HepG2 (cell line): Measurements from ENCODE around the gene MBLAC2. TPM values are rescaled to one million over a fixed set of nuclear protein-coding genes. Genes with fewer than 3 reads are reported as not detected.

Experiments
- ATRX ChIP-seq: sonication (generic); formaldehyde crosslinking; IDR thresholded peaks from 2 replicates; pipeline ENCODE4 v1.4.0; 2020; ENCODE audit warnings: missing genetic modification reagents, borderline replicate concordance
- BCL6 ChIP-seq: IDR thresholded peaks from 2 replicates; pipeline ENCODE4 v1.6.1; 2016; ENCODE audit warnings: missing genetic modification reagents, missing compliant biosample characterization
- CHD4 ChIP-seq: fragments of 200-600 bp; sonication (generic); IDR thresholded peaks from 2 replicates; pipeline ENCODE4 v1.7.0; 2017; ENCODE audit warnings: mild to moderate bottlenecking, low read length, borderline replicate concordance
- FOXK2 ChIP-seq: fragments of 450-650 bp; IDR thresholded peaks from 2 replicates; pipeline ENCODE4 v1.6.1; 2016
- GPN1 ChIP-seq: sonication (generic); formaldehyde crosslinking; IDR thresholded peaks from 2 replicates; pipeline ENCODE4 v1.5.1; 2020; ENCODE audit warnings: missing genetic modification reagents, borderline replicate concordance
- HNRNPK ChIP-seq: fragments of 200-400 bp; formaldehyde crosslinking; IDR thresholded peaks from 2 replicates; pipeline ENCODE4 v1.6.1; 2018; ENCODE audit warnings: low read length, low read depth, moderate library complexity, mild to moderate bottlenecking; ENCODE audit not compliant: poor library complexity, severe bottlenecking
- MAFK ChIP-seq, 2 experiments: IDR thresholded peaks in 1 of 2; conservative IDR thresholded peaks in 1 of 2; 2 replicates each; pipeline ENCODE4 v1.6.1; 2011; ENCODE audit warnings: improper control_type of control experiment in 2 of 2, low read length in 2 of 2
- MEIS2 ChIP-seq: sonication (generic); formaldehyde crosslinking; IDR thresholded peaks from 2 replicates; pipeline ENCODE4 v1.9.0; 2021; ENCODE audit warnings: mild to moderate bottlenecking, missing genetic modification reagents
- NPAS2 ChIP-seq: sonication (generic); formaldehyde crosslinking; IDR thresholded peaks from 2 replicates; pipeline ENCODE4 v1.8.0; 2022; ENCODE audit warnings: mild to moderate bottlenecking, missing genetic modification reagents, borderline replicate concordance
- NR2F1 ChIP-seq, 2 experiments: fragments of 450-650 bp in 1 of 2; formaldehyde crosslinking in 1 of 2; IDR thresholded peaks; 2 replicates each; pipeline versions ENCODE4 v1.5.0 to v1.6.1; 2016 to 2020; ENCODE audit warnings: mild to moderate bottlenecking in 1 of 2, missing compliant biosample characterization in 1 of 2, missing genetic modification reagents in 1 of 2, moderate library complexity in 1 of 2
- PRDM10 ChIP-seq: sonication (generic); formaldehyde crosslinking; IDR thresholded peaks from 2 replicates; pipeline ENCODE4 v1.4.0; 2020; ENCODE audit warnings: low read depth, missing genetic modification reagents
- ZBTB10 ChIP-seq: sonication (generic); formaldehyde crosslinking; IDR thresholded peaks from 2 replicates; pipeline ENCODE4 v1.4.0; 2020; ENCODE audit warnings: missing genetic modification reagents, borderline replicate concordance
- ZFP82 ChIP-seq: sonication (generic); formaldehyde crosslinking; IDR thresholded peaks from 2 replicates; pipeline ENCODE4 v1.5.1; 2020; ENCODE audit warnings: mild to moderate bottlenecking, missing genetic modification reagents, borderline replicate concordance
- ZNF460 ChIP-seq: sonication (generic); formaldehyde crosslinking; IDR thresholded peaks from 2 replicates; pipeline ENCODE4 v1.5.1; 2020; ENCODE audit warnings: missing genetic modification reagents, mild to moderate bottlenecking, borderline replicate concordance
- ZNF512B ChIP-seq: sonication (generic); formaldehyde crosslinking; IDR thresholded peaks from 2 replicates; pipeline ENCODE4 v1.5.1; 2020; ENCODE audit warnings: missing genetic modification reagents, mild to moderate bottlenecking, borderline replicate concordance
- ZNF652 ChIP-seq: IDR thresholded peaks from 2 replicates; pipeline ENCODE4 v1.6.1; 2016; ENCODE audit warnings: low read depth, borderline replicate concordance
- ZNF878 ChIP-seq: sonication (generic); formaldehyde crosslinking; IDR thresholded peaks from 2 replicates; pipeline ENCODE4 v1.8.1; 2023; ENCODE audit warnings: mild to moderate bottlenecking, missing genetic modification reagents, moderate library complexity
- ZNF883 ChIP-seq: sonication (generic); formaldehyde crosslinking; IDR thresholded peaks from 2 replicates; pipeline ENCODE4 v1.5.1; 2020; ENCODE audit warnings: mild to moderate bottlenecking, missing genetic modification reagents; ENCODE audit errors: not compliant biosample characterization
- ZSCAN31 ChIP-seq: sonication (generic); formaldehyde crosslinking; IDR thresholded peaks from 2 replicates; pipeline ENCODE4 v1.5.0; 2020; ENCODE audit warnings: low read depth, mild to moderate bottlenecking, missing genetic modification reagents
- polyA plus RNA-seq, 8 experiments: library from polyadenylated mRNA; depleted of rRNA in 3 of 8; stranded (reverse) in 7 of 8; unstranded in 1 of 8; fragments of >200 nt; fragmentation: Illumina TruSeq in 4 of 8; extraction: Trizol in 4 of 8; gene quantifications; 2 replicates each; pipeline versions ENCODE4 v1.2.1 to v1.2.3, GENCODE V29; 2011 to 2016; ENCODE audit warnings: low read depth in 4 of 8, missing spikeins in 1 of 8, mixed read lengths in 1 of 8; ENCODE audit not compliant: insufficient read depth in 1 of 8
- total RNA-seq, 5 experiments: library from RNA; depleted of rRNA; stranded (reverse); fragments of >200 nt; fragmentation: Illumina TruSeq; extraction: Trizol; gene quantifications; 2 replicates each; pipeline ENCODE4 v1.2.3, GENCODE V29; 2016; ENCODE audit warnings: low read depth in 1 of 5

Gene MBLAC2
- total and polyA plus RNA-seq, 2 of the 13 experiments (the other 11 are each of a cell fraction or from before 2014, with no cell fraction given): 2.9 to 4.1 TPM

- TF ChIP-seq PRDM10 (peak; percentile 82), HNRNPK (peak; percentile 71), MEIS2 (CRISPR knock-in tag) (no peak), ZNF512B (CRISPR knock-in tag) (no peak), NR2F1 (CRISPR knock-in tag; IDR thresholded peaks at IDR 0.05) (no peak), ZFP82 (CRISPR knock-in tag) (peak; percentile 36; the same call in 1 of the 2 replicates), ZNF883 (peak; percentile 75), GPN1 (CRISPR knock-in tag) (peak; percentile 12; the same call in 1 of the 2 replicates), ZNF460 (CRISPR knock-in tag) (no peak), CHD4 (no peak), ZNF878 (CRISPR knock-in tag) (peak; percentile 81), BCL6 (peak; percentile 40; the same call in 1 of the 2 replicates), FOXK2 (no peak), ATRX (CRISPR knock-in tag) (no peak), NPAS2 (CRISPR knock-in tag) (no peak), ZBTB10 (CRISPR knock-in tag) (no peak), MAFK (conservative IDR thresholded peaks at IDR 0.05 in 1 of 2, IDR thresholded peaks at IDR 0.05 in 1 of 2; ENCODE audit: low read length in 2 of 2) (no peak), ZNF652 (CRISPR knock-in tag) (peak; percentile 98), ZSCAN31 (CRISPR knock-in tag) (peak; percentile 80; the same call in 1 of the 2 replicates)
Measured at GRCh38 chr5:90474235-90475107, at the start of gene MBLAC2, which contains the start of gene POLR3G (continued).
